ENCODE data around the gene BCL2L12.

The BCL2L12 gene

GRCh38 chr19:49646586-49646985 is 19.1 kb upstream of the BCL2L12 start:
- Mint-ChIP-seq H3K36me3 (ENCODE audit: low read depth) (peaks cover 35% of the 10 kb centered on the region), H3K9me3 (no peaks in the 10 kb centered on the region), H3K4me3 (peak overlapping the region in 2 of 3 experiments; percentile 29 to 65), H3K27ac (peak overlapping the region in 2 of 3 experiments; percentile 37 to 56), H3K4me1 (peaks cover 30% of the 10 kb centered on the region), H3K27me3 (ENCODE audit: low read depth) (no peaks in the 10 kb centered on the region)
- TF ChIP-seq CTCF (IDR thresholded peaks at IDR 0.05; ENCODE audit: unreplicated experiment in 3 of 3), result no peak

- H3K36me3 Mint-ChIP-seq (ENCODE audit: low read depth), result peaks cover 41% of the 10 kb centered on the region
- peaks cover 3% of the 10 kb centered on the region for H3K27me3 Mint-ChIP-seq (ENCODE audit: low read depth)
- no peak overlapping the region for H3K4me3 Mint-ChIP-seq
- no peak overlapping the region for H3K27ac Mint-ChIP-seq
- H3K4me1 Mint-ChIP-seq, result peaks cover 5% of the 10 kb centered on the region
- no peak for TF ChIP-seq CTCF (IDR thresholded peaks at IDR 0.05; ENCODE audit: unreplicated experiment in 3 of 3)
- H3K9me3 Mint-ChIP-seq, result no peaks in the 10 kb centered on the region
Observed at GRCh38 chr19:49651029-49651819, 14.5 kb upstream of the BCL2L12 start.

- peaks cover 1% of the 10 kb centered on the region for H3K4me1 Mint-ChIP-seq
- no peak overlapping the region for H3K27ac Mint-ChIP-seq
Observed at GRCh38 chr19:49651820-49652550, 13.7 kb upstream of the BCL2L12 start.

GRCh38 chr19:49652551-49653465 is 12.9 kb upstream of the BCL2L12 start:
- TF ChIP-seq CTCF (IDR thresholded peaks at IDR 0.05; ENCODE audit: unreplicated experiment in 3 of 3), result no peak
- Mint-ChIP-seq H3K4me3 (no peak overlapping the region), H3K9me3 (no peaks in the 10 kb centered on the region), H3K27ac (no peak overlapping the region), H3K27me3 (ENCODE audit: low read depth) (peaks cover 3% of the 10 kb centered on the region), H3K4me1 (no peaks in the 10 kb centered on the region), H3K36me3 (ENCODE audit: low read depth) (peaks cover 45% of the 10 kb centered on the region)

More at GRCh38 chr19:49651820-49652550, 13.7 kb upstream of the BCL2L12 start:
- Mint-ChIP-seq H3K36me3 (ENCODE audit: low read depth) (peaks cover 41% of the 10 kb centered on the region), H3K9me3 (no peaks in the 10 kb centered on the region), H3K27me3 (ENCODE audit: low read depth) (peaks cover 3% of the 10 kb centered on the region), H3K4me3 (no peak overlapping the region)
- no peak for TF ChIP-seq CTCF (IDR thresholded peaks at IDR 0.05; ENCODE audit: unreplicated experiment in 3 of 3)

- Mint-ChIP-seq H3K27me3 (ENCODE audit: low read depth) (peaks cover 3% of the 10 kb centered on the region), H3K4me1 (no peaks in the 10 kb centered on the region), H3K9me3 (no peaks in the 10 kb centered on the region), H3K4me3 (no peak overlapping the region), H3K27ac (no peak overlapping the region), H3K36me3 (ENCODE audit: low read depth) (peaks cover 46% of the 10 kb centered on the region)
- no peak for TF ChIP-seq CTCF (IDR thresholded peaks at IDR 0.05; ENCODE audit: unreplicated experiment in 3 of 3)
Observed at GRCh38 chr19:49653466-49653806, 12.3 kb upstream of the BCL2L12 start.

All from nephron (organoid).